Stimulated activated naive CD4-positive, alpha-beta T cell treated with Interleukin-2 at 50 U/mL for 16 hours (primary cell): ENCODE measurements around the gene BAIAP3.
"Not testable (repeated sequence)": the region's sequence is repeated elsewhere in the genome, so short reads cannot be mapped to it uniquely, and the experiment has no call there.

Source experiments
- DNase-seq: peaks from one replicate; lab custom pipeline; 2025; lab: John Stamatoyannopoulos, UW

Gene BAIAP3

GRCh38 chr16:1316033-1316405, 17.4 kb upstream of the BAIAP3 start:
- DNase-seq = no peak

GRCh38 chr16:1317479-1318267, 15.8 kb upstream of the BAIAP3 start:
- DNase-seq = no peak

- no peak for DNase-seq
Measured at GRCh38 chr16:1318268-1318545, 15.2 kb upstream of the BAIAP3 start.

DNA sequence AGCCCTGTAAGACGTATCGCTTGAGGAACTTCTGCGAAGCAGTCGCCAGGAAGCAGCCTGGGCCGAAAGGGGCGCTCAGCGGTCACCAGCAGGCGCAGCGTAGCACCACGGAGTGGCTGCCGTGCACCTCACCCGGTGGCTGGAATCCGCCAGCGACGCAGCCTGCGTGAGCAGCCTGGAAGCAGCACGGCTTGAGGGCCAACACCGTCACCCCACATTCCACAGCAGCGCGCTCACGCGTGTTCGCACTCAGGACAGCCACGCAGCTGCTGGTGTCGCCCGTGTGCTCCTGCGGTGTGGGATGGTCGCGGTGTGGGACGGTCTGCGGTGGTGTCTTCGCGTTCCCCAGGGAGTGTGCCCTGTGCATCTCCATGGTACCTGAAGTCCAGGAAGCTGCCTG, 14.4 kb upstream of the BAIAP3 start:
- no peak for DNase-seq

DNA sequence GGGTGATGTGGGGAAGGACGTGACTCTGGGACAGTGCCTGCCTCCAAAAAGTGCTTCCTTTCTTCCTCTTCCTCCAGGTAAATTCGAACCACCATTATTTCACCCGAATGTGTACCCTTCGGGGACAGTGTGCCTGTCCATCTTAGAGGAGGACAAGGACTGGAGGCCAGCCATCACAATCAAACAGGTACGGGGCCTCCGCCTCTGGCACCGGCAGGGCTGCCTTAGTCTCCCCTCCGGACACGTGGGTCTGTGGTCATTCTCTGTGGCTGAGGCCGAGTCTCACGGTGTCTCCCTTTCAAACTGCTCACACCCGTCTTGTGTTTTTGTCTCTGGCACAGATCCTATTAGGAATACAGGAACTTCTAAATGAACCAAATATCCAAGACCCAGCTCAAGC, 13.3 kb upstream of the BAIAP3 start:
- no peak for DNase-seq

- no peak for DNase-seq
Measured at GRCh38 chr16:1320658-1321240, 12.7 kb upstream of the BAIAP3 start.

DNA sequence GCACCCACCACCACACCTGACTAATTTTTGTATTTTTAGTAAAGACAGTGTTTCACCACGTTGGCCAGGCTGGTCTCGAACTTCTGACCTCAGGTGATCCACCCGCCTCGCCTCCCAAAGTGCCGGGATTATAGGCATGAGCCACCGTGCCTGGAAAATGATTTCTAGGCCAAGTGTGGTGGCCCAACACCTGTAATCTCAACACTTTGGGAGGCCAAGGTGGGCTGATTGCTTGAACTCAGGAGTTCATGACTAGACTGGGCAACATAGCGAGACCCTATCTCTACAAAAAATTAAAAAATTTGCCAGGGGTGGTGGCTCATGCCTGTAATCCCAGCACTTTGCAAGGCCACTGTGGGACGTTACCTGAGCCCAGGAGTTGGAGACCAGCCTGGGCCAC, 11.0 kb upstream of the BAIAP3 start:
- no peak for DNase-seq

DNA sequence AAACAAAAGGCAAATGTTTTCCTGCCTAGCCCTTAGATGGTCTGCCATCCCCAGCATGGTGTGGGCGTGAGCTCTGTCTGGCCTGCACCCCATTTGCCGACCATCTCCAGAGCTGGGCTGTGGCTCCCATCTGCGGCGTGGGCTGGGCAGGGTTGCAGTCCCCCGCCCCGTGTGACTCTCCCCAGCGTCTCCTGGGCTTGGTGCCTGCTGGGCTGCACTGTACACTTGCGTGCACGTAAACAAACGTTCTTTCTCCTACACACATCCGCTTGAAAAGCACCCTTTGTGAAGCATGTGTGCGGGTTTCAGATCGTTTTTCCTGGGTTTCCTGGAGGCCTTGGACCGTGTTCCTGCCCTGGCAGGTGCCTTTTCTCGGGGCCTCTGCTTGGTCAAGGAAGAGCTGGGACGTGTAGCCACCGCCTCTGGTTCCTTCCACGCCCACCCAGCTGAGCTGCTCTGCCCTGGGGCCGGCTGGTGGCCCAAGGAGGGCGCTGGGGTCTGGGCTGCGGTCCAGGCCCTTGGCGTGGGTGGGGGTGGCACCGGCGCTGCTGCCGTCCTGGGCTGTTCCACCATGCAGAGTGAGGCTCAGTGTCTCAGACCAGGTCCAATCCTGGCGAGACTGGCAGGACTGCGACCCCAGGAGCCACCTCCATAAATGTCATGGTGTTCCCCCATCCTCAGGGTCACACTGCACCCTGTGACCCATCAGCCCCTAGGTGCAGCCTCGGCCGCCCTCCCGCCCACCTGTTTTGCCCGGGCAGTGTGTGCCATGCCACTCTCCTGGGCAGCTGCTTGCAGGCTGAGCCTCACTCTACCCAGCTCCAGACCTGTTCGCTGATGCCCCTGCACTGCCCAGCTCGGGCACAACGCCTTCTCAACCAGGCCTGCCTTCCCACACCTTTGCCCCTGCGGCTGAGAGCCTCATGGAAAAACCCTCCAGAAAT, 9.9 kb upstream of the BAIAP3 start:
- no peak for DNase-seq

DNA sequence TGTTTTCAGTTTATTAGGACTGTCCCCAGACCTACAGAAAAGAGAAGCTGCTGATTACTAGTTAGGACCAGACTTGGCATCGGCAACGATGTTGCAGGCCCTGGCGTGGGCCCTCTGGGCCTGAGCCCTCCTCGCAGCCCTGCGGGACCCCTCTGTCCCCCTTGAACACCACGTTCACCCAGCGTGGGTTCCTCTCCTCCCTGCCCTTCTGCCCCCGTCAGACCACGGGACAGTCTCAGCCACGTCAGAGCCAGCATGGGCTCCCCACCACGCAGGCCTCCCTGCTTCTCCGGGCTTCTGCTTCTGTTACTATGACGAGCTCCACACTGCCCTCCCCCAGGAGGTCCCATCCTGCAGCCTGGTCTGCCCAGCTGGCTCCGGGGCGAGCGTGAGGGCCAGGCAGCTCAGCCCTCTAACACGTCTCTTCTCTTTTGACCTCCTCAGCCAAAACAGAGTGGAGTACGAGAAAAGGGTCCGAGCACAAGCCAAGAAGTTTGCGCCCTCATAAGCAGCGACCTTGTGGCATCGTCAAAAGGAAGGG, 9.1 kb upstream of the BAIAP3 start:
- DNase-seq = no peak

DNA sequence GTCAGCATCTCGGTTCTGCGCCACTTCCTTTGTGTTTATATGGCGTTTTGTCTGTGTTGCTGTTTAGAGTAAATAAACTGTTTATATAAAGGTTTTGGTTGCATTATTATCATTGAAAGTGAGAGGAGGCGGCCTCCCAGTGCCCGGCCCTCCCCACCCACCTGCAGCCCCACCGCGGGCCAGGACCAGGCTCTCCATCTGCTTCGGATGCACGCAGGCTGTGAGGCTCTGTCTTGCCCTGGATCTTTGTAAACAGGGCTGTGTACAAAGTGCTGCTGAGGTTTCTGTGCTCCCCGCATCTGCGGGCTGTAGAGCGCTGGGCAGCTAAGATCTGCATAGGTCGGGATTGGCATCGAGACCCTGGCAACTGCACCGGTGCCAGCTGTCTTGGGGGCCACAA, 8.2 kb upstream of the BAIAP3 start:
- DNase-seq = no peak

DNA sequence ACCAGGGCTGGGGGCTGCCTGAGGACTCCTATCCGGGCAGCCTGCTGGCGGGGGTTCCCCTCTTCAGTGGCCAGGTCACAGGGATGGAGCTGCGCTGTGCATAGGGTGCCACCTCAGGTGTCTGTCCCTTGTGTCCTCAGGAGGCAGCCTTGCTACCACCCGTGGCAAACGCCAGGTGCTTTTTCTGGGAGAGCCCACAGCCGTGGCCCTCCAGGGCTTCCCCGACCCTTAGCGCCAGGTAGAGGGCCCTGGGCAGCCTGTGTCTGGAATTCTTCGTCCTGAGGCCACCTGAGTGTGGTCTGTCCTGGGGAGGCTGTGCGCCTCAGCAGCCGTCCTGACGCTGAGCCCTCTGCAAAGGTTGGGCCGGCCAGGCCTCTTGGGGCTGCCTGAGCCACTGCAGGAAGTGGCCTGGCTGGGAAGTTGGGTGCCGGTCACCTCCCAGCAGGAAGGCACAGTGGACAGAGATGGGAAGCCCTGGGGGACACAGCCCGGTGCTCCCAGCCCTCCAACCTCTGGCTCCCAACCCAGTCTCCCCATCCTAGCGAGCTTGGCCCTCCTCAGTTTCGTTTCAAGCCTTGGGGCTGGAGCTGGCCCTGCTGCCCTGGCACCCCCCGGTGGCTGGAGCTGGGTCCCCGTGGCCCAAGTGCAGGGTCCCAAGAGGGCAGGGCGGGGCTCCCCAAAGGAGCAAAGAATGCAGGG, 7.6 kb upstream of the BAIAP3 start:
- DNase-seq = no peak

DNA sequence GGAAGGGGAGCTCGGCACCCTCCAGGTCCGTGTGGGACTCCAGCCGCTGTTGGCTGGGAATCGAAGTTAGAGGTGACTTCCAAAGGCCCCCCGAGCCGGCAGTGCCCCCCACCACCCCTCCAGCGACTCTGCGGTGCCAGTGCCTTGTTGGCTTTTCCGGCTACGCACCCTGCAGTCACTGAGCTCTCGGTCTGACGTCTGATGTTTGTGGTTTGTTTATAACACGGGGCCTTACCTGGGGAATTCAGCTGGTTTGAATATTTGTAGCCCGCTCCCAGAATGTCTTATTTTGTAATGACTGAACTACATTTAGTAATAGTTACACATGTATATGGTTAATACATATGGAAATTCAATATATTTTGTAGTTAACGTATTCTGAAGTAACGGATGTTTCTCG, 7.1 kb upstream of the BAIAP3 start:
- no peak for DNase-seq

DNA sequence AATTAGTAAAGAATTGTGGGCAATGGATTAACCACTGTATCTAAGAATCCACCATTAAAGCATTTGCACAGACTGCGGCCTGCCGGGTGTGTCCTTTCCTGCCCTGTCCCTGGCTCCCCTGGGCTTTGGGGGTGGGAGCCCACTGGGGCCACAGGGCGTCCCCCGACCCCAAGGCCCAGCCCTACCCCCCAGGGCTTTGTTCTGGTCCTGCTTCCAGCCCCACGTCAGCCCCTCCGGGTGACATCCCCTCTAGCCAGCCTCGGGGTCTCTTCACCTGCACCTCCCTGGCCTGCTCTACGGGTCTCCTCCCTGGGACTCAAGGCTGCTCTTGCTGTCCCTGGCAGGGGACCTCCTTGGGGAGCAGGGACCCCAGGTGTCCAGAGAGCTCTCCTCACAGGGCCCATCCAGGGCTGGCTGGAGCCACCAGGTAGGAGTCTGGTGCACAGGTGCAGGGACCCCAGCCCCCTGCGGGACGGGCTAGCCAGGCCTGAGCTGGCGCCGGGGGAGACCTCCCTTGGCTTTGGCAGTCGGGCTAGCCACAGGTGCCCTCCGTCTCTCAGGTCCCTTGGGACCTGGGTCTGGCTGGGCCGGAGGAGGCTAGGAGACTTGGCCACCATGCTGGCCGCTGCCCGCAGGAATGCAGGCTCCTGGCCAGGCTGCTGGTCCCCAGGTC, 6.4 kb upstream of the BAIAP3 start:
- DNase-seq = no peak

DNA sequence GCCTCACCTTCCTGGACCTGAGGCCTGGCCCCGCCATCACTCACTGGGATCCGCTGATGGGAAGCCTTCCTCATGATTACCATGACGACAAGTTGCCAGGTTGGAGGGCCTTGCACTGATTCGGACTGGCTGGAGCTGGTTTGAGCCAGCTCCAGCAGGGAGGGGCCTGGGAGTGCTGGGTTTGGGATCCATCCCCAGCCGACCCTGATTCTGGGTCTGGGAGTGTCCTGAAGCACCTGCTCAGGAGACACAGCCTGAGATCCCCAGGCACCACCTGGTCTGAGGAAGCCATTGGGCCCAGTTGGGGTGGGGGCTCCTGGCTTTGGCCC, 5.9 kb upstream of the BAIAP3 start:
- DNase-seq = no peak

DNA sequence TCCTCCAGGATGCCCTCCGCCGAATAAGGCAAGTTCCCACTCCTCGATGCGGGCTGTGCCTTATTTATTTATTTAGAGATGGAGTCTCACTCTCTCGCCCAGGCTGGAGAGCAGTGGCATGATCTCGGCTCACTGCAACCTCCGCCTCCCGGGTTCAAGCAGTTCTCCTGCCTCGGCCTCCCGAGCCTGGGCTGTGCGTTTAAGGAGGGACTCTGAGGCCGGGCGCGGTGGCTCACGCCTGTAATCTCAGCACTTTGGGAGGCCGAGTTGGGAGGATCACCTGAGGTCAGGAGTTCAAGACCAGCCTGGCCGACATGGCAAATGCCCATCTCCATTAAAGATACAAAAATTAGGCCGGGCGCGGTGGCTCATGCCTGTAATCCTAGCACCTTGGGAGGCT, 5.3 kb upstream of the BAIAP3 start:
- DNase-seq = not testable (repeated sequence)

- DNase-seq = not testable (repeated sequence)
Measured at GRCh38 chr16:1328961-1329360, 4.5 kb upstream of the BAIAP3 start.

- DNase-seq = no peak
Measured at GRCh38 chr16:1330260-1330914, 3.1 kb upstream of the BAIAP3 start.

- DNase-seq = no peak
Measured at GRCh38 chr16:1330931-1331711, 2.3 kb upstream of the BAIAP3 start.

DNA sequence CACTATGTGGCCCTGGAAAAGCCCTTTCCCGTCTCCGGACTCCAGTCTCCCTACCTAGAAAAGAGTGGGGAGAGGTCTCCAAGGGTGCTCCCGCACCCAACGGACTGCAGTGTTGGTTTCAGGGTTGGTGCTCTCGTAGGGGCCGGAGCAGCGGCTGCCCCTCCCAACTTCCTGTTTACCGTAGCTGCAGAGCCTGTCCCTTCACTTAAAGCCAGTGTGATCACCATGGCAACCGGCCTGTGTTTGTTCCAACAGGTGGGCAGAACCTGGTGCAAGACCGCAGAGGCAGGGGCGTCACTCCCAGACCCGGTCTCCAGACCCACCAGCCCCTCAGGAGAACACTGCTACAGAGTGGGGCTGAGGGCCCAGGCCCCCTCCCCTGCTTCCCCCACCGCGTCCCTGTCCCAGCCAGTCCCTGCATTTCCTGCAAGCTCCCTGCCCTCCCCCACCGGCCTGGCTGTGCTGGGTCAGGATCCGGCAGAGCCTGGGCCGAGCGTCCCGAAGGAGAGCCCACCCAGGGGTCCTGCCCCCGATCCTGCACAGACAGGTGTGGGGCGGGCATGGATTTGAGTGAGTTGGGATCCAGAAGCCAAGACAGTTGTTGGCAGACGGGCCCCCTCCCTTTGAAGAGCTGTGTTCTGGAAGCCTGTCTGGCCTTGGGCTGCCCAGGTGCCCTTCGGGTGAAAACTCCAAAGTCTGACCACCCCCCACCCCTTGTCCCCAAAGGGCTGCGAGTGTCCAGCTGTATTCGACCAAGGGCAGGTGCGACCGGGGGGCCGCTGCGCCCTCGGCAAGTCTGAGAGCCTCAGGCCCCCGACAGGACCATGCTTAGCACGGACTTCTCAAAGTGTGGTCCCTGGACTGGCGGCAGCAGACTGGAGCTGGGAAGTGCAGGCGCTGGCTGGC, 1.5 kb upstream of the BAIAP3 start:
- peak; percentile 16 for DNase-seq
